ENCODE measurements around the gene NEDD8.

NEDD8 gene

DNA sequence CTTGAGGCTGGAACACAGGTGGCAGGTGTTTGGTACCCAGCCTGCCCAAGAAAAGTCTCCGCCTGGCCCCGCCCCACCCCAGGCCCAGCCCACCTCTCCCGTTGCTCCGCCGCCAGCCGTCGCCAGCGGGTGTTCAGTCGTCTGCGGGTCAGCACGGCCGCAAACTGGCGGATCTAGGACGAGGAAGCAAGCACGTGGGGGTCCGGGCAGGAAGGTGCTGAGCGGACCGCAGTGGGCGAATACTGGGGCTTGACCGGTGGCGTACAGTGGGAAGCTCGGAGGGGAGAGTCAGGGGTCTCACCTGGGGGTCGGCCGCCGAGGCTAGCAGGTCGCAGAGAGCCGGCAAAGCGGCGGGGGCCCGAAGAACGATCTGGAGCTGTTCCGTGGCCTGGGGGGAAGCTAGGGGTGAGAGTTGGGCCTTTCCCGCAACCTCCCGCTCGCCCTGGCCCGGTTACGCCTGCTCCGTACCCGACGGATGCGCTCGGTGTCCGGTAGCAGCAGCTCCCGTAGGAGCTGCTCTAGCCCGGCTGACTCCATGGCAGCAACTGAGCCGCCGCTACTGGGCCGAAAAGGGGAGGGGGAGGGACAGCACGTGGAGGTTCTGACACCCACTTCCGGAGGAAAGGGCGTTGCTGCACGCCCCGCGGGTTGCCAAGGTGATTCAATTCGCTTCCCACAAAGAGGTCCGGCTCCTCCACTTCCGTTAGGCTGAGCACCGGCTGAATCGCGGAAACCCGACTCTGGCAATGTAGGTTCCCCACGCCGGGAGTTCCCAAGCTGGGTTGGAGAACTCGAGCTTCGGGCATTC, 43.7 kb downstream of the NEDD8 start, which contains the start of gene IPO4 (continued):
- TF ChIP-seq, protein P1, sequence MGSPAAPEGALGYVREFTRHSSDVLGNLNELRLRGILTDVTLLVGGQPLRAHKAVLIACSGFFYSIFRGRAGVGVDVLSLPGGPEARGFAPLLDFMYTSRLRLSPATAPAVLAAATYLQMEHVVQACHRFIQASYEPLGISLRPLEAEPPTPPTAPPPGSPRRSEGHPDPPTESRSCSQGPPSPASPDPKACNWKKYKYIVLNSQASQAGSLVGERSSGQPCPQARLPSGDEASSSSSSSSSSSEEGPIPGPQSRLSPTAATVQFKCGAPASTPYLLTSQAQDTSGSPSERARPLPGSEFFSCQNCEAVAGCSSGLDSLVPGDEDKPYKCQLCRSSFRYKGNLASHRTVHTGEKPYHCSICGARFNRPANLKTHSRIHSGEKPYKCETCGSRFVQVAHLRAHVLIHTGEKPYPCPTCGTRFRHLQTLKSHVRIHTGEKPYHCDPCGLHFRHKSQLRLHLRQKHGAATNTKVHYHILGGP (tag by site-specific recombination; IDR thresholded peaks at IDR 0.05): no peak
- TF ChIP-seq ZFP3 (tag by site-specific recombination; IDR thresholded peaks at IDR 0.05; ENCODE audit: low read depth) (no peak), HOXC10 (CRISPR knock-in tag; IDR thresholded peaks at IDR 0.05) (no peak), GLIS1 (tag by site-specific recombination; IDR thresholded peaks at IDR 0.05) (0 out of 2 replicates have a peak, but pooled peaks have one; percentile 38), SETDB1 (IDR thresholded peaks at IDR 0.05; ENCODE audit: insufficient read length, low read length) (no peak), ZNF169 (tag by site-specific recombination; IDR thresholded peaks at IDR 0.05) (no peak), ZNF501 (tag by site-specific recombination; IDR thresholded peaks at IDR 0.05) (peak; percentile 90), ZNF394 (tag by site-specific recombination; IDR thresholded peaks at IDR 0.05; ENCODE audit: borderline replicate concordance) (peak; percentile 77; the same call in 1 of the 2 replicates), ZNF184 (tag by site-specific recombination; IDR thresholded peaks at IDR 0.05) (peak; percentile 89; the same call in 1 of the 2 replicates), MYNN (tag by site-specific recombination; IDR thresholded peaks at IDR 0.05; ENCODE audit: borderline replicate concordance) (no peak), ZBTB21 (tag by site-specific recombination; IDR thresholded peaks at IDR 0.05) (peak; percentile 49; the same call in 1 of the 2 replicates), EGR2 (tag by site-specific recombination; IDR thresholded peaks at IDR 0.05; ENCODE audit: low read depth) (peak; percentile 57), ZNF214 (tag by site-specific recombination; IDR thresholded peaks at IDR 0.05; ENCODE audit: borderline replicate concordance) (no peak), ZBTB48 (tag by site-specific recombination; IDR thresholded peaks at IDR 0.05) (peak; percentile 45; the same call in 1 of the 2 replicates), ZNF350 (tag by site-specific recombination; IDR thresholded peaks at IDR 0.05) (no peak), ZBTB8A (tag by site-specific recombination; IDR thresholded peaks at IDR 0.05) (peak; percentile 72), ZNF585B (tag by site-specific recombination; IDR thresholded peaks at IDR 0.05) (no peak), TRIM28 (IDR thresholded peaks at IDR 0.05; ENCODE audit: borderline replicate concordance, low read length) (peak; percentile 77; the same call in 1 of the 2 replicates), ZNF548 (tag by site-specific recombination; IDR thresholded peaks at IDR 0.05) (no peak), IKZF3 (tag by site-specific recombination; IDR thresholded peaks at IDR 0.05) (0 out of 2 replicates have a peak, but pooled peaks have one; percentile 33), ZNF146 (tag by site-specific recombination; IDR thresholded peaks at IDR 0.05) (peak; percentile 88), BCL11B (tag by site-specific recombination; IDR thresholded peaks at IDR 0.05; ENCODE audit: low read depth) (no peak)
- TF ChIP-seq, protein P2, sequence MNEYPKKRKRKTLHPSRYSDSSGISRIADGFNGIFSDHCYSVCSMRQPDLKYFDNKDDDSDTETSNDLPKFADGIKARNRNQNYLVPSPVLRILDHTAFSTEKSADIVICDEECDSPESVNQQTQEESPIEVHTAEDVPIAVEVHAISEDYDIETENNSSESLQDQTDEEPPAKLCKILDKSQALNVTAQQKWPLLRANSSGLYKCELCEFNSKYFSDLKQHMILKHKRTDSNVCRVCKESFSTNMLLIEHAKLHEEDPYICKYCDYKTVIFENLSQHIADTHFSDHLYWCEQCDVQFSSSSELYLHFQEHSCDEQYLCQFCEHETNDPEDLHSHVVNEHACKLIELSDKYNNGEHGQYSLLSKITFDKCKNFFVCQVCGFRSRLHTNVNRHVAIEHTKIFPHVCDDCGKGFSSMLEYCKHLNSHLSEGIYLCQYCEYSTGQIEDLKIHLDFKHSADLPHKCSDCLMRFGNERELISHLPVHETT (tag by site-specific recombination; IDR thresholded peaks at IDR 0.05): peak; percentile 99
- TF ChIP-seq, protein P3, sequence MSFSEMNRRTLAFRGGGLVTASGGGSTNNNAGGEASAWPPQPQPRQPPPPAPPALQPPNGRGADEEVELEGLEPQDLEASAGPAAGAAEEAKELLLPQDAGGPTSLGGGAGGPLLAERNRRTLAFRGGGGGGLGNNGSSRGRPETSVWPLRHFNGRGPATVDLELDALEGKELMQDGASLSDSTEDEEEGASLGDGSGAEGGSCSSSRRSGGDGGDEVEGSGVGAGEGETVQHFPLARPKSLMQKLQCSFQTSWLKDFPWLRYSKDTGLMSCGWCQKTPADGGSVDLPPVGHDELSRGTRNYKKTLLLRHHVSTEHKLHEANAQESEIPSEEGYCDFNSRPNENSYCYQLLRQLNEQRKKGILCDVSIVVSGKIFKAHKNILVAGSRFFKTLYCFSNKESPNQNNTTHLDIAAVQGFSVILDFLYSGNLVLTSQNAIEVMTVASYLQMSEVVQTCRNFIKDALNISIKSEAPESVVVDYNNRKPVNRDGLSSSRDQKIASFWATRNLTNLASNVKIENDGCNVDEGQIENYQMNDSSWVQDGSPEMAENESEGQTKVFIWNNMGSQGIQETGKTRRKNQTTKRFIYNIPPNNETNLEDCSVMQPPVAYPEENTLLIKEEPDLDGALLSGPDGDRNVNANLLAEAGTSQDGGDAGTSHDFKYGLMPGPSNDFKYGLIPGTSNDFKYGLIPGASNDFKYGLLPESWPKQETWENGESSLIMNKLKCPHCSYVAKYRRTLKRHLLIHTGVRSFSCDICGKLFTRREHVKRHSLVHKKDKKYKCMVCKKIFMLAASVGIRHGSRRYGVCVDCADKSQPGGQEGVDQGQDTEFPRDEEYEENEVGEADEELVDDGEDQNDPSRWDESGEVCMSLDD (tag by site-specific recombination; IDR thresholded peaks at IDR 0.05): no peak
- TF ChIP-seq, protein P4, sequence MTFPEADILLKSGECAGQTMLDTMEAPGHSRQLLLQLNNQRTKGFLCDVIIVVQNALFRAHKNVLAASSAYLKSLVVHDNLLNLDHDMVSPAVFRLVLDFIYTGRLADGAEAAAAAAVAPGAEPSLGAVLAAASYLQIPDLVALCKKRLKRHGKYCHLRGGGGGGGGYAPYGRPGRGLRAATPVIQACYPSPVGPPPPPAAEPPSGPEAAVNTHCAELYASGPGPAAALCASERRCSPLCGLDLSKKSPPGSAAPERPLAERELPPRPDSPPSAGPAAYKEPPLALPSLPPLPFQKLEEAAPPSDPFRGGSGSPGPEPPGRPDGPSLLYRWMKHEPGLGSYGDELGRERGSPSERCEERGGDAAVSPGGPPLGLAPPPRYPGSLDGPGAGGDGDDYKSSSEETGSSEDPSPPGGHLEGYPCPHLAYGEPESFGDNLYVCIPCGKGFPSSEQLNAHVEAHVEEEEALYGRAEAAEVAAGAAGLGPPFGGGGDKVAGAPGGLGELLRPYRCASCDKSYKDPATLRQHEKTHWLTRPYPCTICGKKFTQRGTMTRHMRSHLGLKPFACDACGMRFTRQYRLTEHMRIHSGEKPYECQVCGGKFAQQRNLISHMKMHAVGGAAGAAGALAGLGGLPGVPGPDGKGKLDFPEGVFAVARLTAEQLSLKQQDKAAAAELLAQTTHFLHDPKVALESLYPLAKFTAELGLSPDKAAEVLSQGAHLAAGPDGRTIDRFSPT (tag by site-specific recombination; IDR thresholded peaks at IDR 0.05): no peak
- TF ChIP-seq, protein P5, sequence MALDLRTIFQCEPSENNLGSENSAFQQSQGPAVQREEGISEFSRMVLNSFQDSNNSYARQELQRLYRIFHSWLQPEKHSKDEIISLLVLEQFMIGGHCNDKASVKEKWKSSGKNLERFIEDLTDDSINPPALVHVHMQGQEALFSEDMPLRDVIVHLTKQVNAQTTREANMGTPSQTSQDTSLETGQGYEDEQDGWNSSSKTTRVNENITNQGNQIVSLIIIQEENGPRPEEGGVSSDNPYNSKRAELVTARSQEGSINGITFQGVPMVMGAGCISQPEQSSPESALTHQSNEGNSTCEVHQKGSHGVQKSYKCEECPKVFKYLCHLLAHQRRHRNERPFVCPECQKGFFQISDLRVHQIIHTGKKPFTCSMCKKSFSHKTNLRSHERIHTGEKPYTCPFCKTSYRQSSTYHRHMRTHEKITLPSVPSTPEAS (tag by site-specific recombination; IDR thresholded peaks at IDR 0.05): no peak; the same call in 1 of the 2 replicates
- TF ChIP-seq, protein P6, sequence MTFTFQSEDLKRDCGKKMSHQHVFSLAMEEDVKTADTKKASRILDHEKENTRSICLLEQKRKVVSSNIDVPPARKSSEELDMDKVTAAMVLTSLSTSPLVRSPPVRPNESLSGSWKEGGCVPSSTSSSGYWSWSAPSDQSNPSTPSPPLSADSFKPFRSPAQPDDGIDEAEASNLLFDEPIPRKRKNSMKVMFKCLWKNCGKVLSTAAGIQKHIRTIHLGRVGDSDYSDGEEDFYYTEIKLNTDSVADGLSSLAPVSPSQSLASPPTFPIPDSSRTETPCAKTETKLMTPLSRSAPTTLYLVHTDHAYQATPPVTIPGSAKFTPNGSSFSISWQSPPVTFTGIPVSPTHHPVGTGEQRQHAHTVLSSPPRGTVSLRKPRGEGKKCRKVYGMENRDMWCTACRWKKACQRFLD (tag by site-specific recombination; IDR thresholded peaks at IDR 0.05): no peak; the same call in 1 of the 2 replicates
- TF ChIP-seq, protein P7, sequence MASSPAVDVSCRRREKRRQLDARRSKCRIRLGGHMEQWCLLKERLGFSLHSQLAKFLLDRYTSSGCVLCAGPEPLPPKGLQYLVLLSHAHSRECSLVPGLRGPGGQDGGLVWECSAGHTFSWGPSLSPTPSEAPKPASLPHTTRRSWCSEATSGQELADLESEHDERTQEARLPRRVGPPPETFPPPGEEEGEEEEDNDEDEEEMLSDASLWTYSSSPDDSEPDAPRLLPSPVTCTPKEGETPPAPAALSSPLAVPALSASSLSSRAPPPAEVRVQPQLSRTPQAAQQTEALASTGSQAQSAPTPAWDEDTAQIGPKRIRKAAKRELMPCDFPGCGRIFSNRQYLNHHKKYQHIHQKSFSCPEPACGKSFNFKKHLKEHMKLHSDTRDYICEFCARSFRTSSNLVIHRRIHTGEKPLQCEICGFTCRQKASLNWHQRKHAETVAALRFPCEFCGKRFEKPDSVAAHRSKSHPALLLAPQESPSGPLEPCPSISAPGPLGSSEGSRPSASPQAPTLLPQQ (tag by site-specific recombination; IDR thresholded peaks at IDR 0.05): peak; percentile 82

All from HEK293 (cell line).